Skeletal muscle cell (primary cell): ENCODE measurements around the gene MCUR1.
"Not testable (repeated sequence)": the region's sequence is repeated elsewhere in the genome, so short reads cannot be mapped to it uniquely, and the experiment has no call there.

ENCODE experiments used
- DNase-seq: peaks from one replicate; pipeline ENCODE4 v3.0.0-alpha.2; 2010; ENCODE audit warnings: low read depth
- H3K4me3 ChIP-seq: 2 replicates; pipeline ENCODE4 v1.5.1; 2011; ENCODE audit warnings: low read depth, mild to moderate bottlenecking, control low read depth, low read length, moderate library complexity

MCUR1 gene

DNA sequence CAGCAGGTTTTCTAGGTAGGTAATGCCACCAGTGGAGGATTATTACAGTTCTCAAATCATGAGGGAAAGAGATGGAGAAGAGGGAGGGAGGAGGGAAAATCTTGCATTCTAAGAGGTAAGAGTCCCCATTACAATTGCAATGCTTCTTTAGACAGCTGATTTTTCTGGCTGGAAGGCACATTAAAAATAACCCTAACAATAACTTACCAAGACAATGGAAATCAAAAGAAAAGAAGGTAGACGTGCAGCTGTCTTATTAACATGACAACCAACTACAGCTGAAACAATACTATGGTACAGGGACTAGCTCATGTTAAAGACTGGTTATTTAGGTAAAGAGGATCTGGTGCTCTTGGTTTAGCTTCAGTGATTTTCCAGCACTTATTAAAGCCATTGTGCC, 24.6 kb downstream of the MCUR1 start:
- no peak for DNase-seq
- no peak overlapping the region for H3K4me3 ChIP-seq

DNA sequence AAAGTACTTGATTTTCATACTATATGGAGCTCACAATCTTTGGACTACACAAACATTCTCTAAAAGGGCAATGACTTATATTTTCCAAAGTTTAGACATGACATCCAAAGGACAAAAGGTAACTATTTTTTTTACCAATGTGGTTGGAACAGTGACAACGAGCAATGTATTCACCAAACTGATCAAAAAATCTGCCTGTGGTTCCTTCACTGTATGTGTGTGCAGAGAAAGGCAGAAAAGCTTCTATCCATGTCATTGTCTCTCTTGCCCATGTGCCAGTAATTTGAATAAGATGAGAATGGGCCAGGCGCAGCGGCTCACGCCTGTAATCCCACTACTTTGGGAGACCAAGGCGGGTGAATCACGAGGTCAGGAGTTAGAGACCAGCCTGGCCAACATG, 25.5 kb downstream of the MCUR1 start:
- DNase-seq: no peak
- no peak overlapping the region for H3K4me3 ChIP-seq

DNA sequence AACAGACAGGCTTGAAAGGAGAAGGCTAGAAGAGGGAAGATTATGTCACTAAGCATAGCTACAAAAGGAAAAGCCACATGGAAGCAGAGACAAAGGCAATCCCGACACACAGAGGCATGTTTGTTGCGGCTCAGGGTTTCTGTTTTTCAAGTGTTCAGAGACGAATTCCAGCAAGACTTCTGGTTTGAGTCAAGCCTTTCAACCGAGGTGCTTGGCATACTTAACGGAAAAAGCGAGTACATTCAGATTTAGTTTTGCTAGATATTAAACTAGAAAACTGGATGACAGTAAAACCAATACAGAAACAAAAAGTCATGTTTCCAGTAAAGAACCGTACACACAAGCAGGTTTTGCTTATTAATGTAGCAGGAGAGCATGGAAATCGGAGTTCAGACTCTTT, 27.2 kb downstream of the MCUR1 start:
- no peak for DNase-seq
- no peak overlapping the region for H3K4me3 ChIP-seq

DNA sequence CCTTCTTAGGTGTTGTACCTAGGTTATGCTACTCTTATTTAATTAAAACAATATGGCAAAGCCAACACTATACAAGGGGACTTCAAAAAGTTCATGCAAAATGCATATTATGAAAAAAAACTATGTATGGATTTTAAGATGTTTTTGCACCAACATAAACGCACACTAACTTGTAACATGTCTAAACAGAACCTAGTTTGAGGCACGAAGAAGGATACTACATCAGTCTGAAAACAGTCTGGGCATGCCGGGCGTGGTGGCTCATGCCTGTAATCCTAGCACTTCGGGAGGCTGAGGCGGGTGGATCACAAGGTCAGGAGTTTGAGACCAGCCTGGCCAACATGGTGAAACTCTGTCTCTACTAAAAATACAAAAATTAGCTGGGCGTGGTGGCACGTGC, 34.2 kb downstream of the MCUR1 start:
- DNase-seq, H3K4me3 ChIP-seq: not testable (repeated sequence)

DNA sequence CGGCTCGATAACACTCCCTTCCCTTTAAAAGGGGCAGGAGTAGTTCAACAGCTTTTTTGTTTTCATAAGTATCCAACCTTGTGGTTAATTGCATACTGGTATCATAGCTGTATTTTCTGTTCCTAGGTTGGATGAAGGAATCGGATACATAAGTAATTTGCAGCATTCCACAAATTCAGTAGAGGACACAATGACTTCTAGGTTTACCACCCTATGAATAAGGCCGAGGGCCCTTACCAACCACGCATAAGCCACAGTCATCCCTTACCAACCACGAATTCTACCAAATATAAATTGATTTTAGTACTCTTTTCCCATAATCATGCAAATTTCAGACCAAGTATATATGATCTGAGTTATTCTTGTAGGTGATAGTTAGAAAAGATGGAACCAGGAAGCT, 36.3 kb downstream of the MCUR1 start:
- DNase-seq: no peak
- no peak overlapping the region for H3K4me3 ChIP-seq

DNA sequence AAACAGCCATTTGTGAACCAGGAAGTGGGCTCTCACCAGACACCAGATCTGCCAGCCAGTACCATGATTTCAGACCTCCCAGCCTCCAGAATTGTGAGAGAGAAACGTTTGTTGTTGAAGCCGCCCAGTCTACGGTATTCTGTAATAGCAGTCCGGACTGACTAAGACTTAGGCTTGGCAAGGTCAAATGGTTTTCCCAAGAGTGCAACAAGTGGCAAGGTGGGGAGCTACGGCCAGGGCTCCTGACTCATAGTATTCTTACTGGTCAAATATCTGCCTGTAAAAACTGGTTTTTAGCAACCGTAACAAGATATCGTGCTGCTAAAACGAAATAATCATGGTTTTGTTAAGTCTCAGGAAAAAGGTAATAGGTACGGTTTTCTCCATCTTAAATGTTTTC, 37.8 kb downstream of the MCUR1 start:
- DNase-seq: no peak
- no peak overlapping the region for H3K4me3 ChIP-seq

DNA sequence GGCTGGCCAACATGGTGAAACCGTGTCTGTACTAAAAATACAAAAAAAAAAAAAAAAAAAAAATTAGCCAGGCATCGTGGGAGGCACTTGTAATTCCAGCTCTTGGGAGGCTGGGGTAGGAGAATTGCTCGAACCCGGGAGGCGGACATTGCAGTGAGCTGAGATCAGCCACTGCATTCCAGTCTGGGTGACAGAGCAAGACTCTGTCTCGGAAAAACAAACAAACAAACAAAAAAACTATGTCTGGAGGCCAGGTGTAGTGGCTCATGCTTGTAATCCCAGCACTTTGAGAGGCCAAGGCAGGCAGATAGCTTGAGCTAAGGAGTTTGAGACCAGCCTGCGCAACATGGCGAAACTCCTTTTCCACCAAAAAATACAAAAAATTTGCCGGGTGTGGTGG, 38.9 kb downstream of the MCUR1 start:
- not testable (repeated sequence) for DNase-seq

DNA sequence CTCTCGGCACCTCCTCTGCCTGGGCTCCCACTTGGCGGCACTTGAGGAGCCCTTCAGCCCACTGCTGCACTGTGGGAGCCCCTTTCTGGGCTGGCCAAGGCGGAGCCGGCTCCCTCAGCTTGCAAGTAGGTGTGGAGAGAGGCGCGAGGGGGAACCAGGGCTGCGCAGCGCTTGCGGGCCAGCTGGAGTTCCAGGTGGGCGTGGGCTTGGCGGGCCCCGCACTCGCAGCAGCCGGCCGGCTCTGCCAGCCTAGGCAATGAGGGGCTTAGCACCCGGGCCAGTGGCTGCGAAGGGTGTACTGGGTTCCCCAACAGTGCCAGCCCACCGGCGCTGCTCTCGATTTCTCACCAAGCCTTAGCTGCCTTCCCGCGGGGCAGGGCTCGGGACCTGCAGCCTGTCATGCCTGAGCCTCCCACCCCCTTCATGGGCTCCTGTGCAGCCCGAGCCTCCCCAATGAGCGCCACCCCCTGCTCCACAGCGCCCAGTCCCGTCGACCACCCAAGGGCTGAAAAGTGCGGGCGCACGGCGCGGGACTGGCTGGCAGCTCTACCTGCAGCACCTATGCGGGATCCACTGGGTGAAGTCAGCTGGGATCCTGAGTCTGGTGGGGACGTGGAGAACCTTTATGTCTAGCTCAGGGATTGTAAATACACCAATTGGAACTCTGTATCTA, 41.9 kb downstream of the MCUR1 start:
- H3K4me3 ChIP-seq, DNase-seq: not testable (repeated sequence)

More for the DNA sequence above, 38.9 kb downstream of the MCUR1 start:
- H3K4me3 ChIP-seq: not testable (repeated sequence)

DNA sequence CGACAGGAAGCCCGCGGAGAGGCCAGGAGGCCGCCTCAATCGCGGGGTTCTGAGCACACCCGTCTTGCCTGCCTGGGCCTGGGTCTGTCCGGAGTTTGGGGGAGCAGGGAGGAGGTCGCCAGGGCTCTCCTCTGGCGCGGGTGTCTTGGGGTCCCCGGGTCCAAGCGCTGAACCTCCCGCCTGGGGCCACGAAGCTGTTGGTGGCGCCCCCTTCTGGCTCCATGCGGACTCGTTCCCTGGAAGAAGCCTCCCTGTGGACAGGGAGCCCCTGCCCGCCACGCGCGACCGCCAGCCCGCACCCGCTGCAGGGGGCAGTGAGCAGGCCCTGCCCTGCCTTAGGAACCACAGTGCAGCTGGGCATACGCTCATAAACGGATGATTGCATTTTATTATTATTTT, 44.7 kb downstream of the MCUR1 start:
- DNase-seq: no peak
- H3K4me3 ChIP-seq: no peak overlapping the region

DNA sequence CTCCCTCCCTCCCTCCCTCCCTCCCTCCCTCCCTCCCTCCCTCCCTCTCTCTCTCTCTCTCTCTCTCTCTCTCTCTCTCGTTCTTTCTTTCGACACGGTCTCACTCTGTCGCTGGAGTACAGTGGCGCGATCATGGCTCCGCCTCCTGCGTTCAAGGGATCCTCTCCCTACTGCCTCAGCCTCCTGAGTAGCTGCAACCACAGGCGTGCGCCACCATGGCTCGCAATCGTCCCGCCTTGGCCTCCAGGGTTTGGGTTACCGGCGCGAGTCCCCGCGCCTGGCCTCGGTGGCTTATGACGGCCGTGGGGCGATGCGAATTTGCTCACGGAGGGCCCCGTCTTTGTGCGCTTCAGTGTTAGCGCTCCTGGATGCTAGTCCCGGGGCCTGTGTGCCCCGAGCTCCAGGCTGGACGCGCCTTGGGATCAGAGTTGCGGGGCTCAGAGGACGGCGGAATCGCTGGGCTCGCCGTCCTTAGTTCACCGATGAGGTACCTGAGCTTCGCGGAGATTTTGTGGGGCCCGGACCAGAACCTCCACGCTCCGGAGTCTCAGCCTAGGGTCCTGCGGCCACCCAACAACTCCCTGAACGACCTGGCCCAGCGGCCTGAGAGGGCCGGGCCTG, 45.2 kb downstream of the MCUR1 start:
- DNase-seq: no peak
- H3K4me3 ChIP-seq: no peak overlapping the region

DNA sequence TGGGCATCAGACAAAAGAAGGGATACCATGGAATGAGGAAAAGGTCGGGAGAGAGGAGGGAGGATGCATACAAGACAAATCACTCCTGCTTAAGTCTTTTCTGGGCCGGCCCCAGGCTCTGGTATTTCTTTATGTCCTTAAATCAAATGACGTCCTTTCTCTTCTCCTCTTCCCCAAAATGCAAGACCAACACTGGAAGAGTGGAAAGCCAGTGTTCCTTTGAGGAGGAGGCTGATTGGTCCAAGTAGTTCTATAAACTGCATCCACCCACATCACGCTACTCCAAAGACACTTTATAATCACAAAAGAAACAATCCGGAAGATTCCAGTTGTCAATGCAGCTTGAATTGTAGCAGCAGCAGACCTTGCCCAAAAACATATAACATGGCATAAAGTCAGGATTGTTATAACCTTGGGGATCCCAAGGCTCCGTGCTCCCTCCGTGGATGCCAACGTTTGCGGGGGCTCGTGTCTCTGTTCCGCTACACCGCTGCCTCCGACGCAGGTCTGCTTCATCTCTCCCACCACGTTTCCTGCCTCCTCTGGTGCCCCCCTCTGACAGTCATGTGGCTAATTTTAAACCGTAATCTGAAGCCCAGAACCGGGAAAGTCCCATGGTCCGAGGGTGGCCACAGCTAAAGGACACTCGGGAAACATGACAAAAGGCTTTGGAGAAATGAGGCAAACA, 47.1 kb downstream of the MCUR1 start:
- peak overlapping the region; percentile 15 for H3K4me3 ChIP-seq
- peak; percentile 18 for DNase-seq

DNA sequence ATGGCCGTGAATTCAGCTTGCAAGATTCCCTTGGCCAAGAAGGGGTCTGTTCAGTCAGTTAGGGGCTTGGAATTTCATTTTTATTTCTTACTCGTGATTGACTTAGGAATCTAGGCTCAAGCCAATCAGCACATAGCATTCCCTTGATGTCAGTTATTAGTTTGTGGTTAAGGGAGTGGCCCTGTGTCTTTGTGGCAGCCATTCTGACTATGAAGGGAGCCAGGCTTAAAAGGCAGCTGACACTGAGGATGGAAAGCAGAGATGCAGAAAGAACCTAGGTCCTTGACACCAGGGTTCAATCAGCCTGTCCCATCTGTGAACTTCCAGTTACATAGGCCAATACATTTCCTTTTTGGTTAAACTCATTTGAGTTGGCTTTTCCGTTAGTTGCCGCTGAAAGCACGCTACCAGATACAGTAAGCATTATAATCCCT, 48.1 kb downstream of the MCUR1 start:
- DNase-seq: peak; percentile 27

DNA sequence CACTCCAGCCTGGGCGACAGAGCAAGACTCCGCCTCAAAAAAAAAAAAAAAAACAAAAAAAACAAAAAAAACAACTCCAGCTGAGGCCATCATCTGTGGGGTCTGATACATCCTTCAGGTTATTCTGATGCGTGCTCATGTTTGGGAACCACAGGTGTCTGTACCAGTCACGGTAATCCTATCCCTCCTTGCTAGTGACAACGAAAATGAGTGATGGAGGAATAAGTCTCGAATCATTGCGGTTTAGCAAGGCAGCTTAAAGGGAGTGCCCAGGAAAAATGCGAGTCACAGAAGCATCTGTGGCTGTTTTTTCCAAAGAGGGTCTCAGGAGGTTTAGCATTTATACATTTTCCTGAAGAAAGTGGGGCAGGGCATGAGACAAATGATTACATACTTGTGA, 48.8 kb downstream of the MCUR1 start:
- no peak for DNase-seq

More for the DNA sequence above, 48.1 kb downstream of the MCUR1 start:
- H3K4me3 ChIP-seq: no peak overlapping the region

DNA sequence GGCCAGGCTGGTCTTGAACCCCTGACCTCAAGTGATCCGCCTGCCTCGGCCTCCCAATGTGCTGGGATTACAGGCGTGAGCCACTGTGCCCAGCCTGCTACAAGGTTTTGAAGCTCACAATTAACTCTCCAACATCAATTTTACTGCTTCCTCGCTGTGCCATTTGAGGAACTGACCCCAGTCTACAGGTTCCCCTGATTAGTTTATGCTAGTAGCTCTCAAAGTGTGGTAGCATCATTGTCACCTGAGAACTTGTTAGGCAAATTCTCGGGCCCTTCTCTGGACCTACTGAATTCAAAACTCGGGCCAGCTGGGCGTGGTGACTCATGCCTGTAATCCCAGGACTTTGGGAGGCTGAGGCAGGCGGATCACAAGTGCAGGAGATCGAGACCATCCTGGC, 49.4 kb downstream of the MCUR1 start:
- no peak for DNase-seq
- no peak overlapping the region for H3K4me3 ChIP-seq

More for the DNA sequence above, 48.8 kb downstream of the MCUR1 start:
- no peak overlapping the region for H3K4me3 ChIP-seq

DNA sequence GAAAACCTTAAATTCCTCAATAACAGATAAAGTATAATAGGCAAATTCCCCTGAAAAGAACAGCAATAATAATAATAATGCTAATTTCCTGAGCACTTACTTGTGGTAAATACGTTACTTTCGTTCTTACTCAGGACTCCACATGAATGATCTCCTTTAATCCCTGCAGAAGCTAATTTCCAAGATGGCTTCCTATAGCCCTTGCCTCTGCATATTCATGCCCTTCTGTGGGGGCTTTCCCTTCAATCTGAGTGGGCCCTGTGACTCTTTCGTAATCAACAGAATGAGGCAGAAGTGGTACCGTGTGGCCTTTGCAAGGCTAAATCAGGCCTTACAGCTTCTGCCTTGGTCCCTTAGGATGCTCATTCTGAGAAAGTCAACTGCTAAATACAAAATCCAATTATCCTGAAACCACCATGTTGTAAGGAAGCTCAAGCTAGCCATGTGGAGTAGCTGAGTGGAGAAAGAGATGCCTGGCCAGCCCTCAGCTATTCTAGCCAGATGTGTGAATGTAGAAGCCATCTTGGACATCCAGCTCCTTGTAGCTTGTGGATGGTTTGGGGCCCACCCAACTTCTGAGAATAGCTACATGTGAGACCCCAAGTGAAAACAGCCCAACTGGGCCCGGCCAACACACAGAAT, 50.5 kb downstream of the MCUR1 start:
- no peak for DNase-seq
- H3K4me3 ChIP-seq: no peak overlapping the region

DNA sequence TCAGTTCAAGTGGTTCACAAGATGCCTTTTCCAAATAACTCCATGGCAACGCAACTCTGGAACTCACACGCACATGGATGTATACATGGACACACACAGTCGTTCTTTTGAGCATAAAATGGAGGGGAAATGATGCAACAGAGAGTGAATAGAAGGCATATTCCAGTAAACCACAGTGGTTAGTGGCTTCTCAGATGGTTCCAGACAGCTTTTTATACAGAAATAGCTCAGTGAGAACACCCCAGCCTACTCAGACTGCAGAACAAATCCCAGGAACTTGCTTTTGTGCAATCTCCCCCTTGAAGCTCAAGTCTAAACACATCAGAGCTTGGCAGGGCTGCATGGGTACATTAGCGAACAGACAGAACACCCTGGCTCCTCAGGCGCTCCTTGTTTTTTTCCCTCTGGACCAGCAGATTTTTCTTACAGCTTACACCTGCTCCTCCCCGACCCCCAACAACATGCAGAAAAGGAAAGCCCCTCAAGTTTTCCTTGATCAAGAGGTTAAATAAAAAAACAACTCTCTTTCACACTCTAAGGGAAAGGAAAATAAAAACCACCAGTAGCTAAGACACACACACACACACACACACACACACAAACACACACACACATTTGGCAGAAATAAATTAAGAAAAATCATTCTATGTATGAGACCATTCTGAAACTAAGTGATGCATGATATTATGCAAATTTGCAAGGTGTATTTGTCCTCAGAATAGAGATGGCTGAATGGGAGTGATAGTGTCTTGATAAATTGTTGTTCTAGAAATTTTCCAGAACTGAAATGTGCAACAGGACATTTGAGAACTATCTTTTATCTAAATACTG, 51.5 kb downstream of the MCUR1 start:
- peak; percentile 96 for DNase-seq
- H3K4me3 ChIP-seq: no peak overlapping the region

DNA sequence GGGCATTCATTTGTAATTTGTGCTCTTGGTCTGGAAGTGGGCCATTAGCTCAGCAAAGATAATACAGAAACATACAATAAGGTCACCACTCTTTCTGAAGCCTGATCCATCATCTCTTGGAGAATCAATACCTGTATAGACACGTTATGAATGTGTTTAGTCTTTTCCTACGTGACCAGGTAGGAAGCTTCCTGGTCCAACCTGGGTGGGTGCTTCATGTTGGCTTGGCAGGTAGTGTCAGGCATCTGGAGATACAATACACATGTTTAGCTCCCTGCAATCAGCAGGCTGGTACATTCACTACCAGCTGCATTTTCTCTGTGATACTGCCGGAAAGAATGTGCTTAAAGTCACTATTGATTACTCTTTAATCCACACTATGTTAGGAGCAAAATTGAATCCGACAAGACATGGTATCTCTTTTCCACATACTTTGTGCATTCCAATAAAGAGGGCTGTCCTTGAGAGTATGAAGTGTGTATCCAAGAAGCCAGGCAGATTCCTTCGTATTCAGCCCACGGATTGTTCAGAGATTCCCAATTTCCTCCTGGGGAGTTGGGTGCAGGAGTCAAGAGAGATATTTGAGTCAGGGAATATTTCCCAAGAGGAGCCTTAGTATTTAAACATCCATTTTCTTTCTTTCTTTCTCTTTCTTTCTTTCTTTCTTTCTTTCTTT, 52.9 kb downstream of the MCUR1 start:
- DNase-seq: no peak
- H3K4me3 ChIP-seq: no peak overlapping the region

DNA sequence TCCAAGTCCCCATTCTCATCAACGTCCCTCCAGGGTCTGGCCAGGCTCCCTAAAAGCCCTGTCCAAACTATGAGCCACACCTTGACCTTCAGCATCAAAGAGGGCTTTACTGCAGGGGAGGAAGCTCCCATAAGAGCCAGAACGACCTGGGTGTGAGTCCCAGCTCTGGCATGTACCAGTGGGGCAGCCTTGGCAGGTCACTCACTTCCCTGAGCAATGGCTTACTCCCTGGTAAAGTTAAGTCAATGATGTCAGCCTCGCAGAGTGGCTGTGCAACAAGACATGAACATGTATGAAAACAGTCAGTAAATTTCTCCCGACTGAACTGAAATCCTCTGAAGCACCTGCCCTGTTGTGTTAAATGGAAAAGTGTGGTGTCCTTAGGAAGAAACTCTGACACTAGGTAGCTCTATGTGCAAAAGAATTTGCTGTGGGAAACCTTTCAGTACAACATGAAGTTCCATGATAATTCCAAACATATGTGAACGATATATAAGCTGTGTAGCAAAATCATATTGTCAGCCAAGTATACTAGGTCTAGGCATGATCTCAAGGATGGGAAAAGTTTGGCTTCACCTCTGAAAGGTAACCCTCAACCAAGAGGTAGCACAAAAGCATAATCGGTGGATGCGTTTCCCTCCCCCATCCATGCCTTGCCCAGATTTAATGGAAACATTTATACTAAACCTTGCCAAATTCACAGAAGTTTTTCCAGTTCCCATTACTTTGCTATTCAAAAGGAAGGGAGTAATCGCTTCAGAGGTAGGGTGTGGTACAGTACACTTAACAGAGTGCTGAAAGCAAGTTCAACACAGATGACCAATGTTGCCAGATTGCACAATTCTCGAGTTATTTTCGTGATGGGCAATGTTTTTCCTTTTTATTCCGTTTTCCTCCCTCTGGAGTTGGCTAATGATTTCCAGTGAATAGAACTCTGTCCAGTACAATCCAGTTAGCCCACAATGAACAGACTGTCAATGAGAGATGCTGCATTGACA, 53.8 kb downstream of the MCUR1 start:
- H3K4me3 ChIP-seq: no peak overlapping the region
- peak; percentile 77 for DNase-seq
